H9 (cell line): Measurements from ENCODE around the gene CHL1. TPM values are rescaled to one million over a fixed set of nuclear protein-coding genes. Genes with fewer than 3 reads are reported as not detected.

Source experiments
- DNase-seq: peaks from one replicate; pipeline ENCODE4 v3.0.0-alpha.2; 2017
- H2AFZ ChIP-seq: one replicate; pipeline ENCODE4 v1.6.1; 2013; ENCODE audit warnings: mild to moderate bottlenecking, low read length, control low read depth, moderate library complexity
- H2AK5ac ChIP-seq: 2 replicates; pipeline ENCODE4 v1.6.1; 2013; ENCODE audit warnings: low read length, control low read depth, mixed read lengths; ENCODE audit not compliant: insufficient read length
- H2BK120ac ChIP-seq: one replicate; pipeline ENCODE4 v1.6.1; 2013; ENCODE audit warnings: low read depth, mild to moderate bottlenecking, low read length, control low read depth, inconsistent platforms; ENCODE audit not compliant: poor library complexity, severe bottlenecking
- H2BK12ac ChIP-seq: 2 replicates; pipeline ENCODE4 v1.6.1; 2013; ENCODE audit warnings: low read length, control low read depth, mixed read lengths, low read depth; ENCODE audit not compliant: insufficient read length
- H2BK15ac ChIP-seq: 2 replicates; pipeline ENCODE4 v1.6.1; 2013; ENCODE audit warnings: low read depth, low read length, control low read depth
- H2BK20ac ChIP-seq: one replicate; pipeline ENCODE4 v1.6.1; 2013; ENCODE audit warnings: low read depth, mild to moderate bottlenecking, low read length, control low read depth, inconsistent platforms; ENCODE audit not compliant: poor library complexity, severe bottlenecking
- H2BK5ac ChIP-seq: 2 replicates; pipeline ENCODE4 v1.6.1; 2013; ENCODE audit warnings: low read length, control low read depth, mixed read lengths; ENCODE audit not compliant: insufficient read length
- H3K14ac ChIP-seq: 2 replicates; pipeline ENCODE4 v1.6.1; 2013; ENCODE audit warnings: low read length, control low read depth; ENCODE audit not compliant: insufficient read depth
- H3K18ac ChIP-seq: 2 replicates; pipeline ENCODE4 v1.6.1; 2013; ENCODE audit warnings: low read depth, mild to moderate bottlenecking, mixed read lengths, low read length, control low read depth; ENCODE audit not compliant: insufficient read length
- H3K23ac ChIP-seq: 2 replicates; pipeline ENCODE4 v1.6.1; 2013; ENCODE audit warnings: low read length, control low read depth, mixed read lengths, low read depth; ENCODE audit not compliant: insufficient read length
- H3K23me2 ChIP-seq: 2 replicates; pipeline ENCODE4 v1.6.1; 2013; ENCODE audit warnings: low read depth, mild to moderate bottlenecking, mixed read lengths, low read length, control low read depth; ENCODE audit not compliant: insufficient read length, poor library complexity, severe bottlenecking
- H3K27ac ChIP-seq: 2 replicates; pipeline ENCODE4 v1.5.1; 2013; ENCODE audit warnings: low read length, control low read depth, mixed read lengths, low read depth; ENCODE audit not compliant: insufficient read length
- H3K27me3 ChIP-seq: 2 replicates; pipeline ENCODE4 v1.6.1; 2013; ENCODE audit warnings: low read length, control low read depth, inconsistent platforms; ENCODE audit not compliant: insufficient read depth
- H3K4ac ChIP-seq: 2 replicates; pipeline ENCODE4 v1.6.1; 2013; ENCODE audit warnings: low read depth, mild to moderate bottlenecking, control low read depth, inconsistent platforms, low read length, moderate library complexity
- H3K4me1 ChIP-seq: 2 replicates; pipeline ENCODE4 v1.6.1; 2013; ENCODE audit warnings: low read length, control low read depth, inconsistent platforms; ENCODE audit not compliant: insufficient read depth
- H3K4me2 ChIP-seq: 2 replicates; pipeline ENCODE4 v1.6.1; 2013; ENCODE audit warnings: low read length, control low read depth, mixed read lengths; ENCODE audit not compliant: insufficient read length, insufficient read depth
- H3K56ac ChIP-seq: 2 replicates; pipeline ENCODE4 v1.6.1; 2013; ENCODE audit warnings: low read depth, mild to moderate bottlenecking, mixed read lengths, low read length, control low read depth; ENCODE audit not compliant: insufficient read length
- H3K79me1 ChIP-seq: 2 replicates; pipeline ENCODE4 v1.6.1; 2013; ENCODE audit warnings: low read depth, mild to moderate bottlenecking, moderate library complexity, low read length, control low read depth, inconsistent platforms; ENCODE audit not compliant: insufficient read depth, poor library complexity, severe bottlenecking
- H3K79me2 ChIP-seq: 2 replicates; pipeline ENCODE4 v1.6.1; 2013; ENCODE audit warnings: low read length, control low read depth, inconsistent platforms; ENCODE audit not compliant: insufficient read depth
- H3K9ac ChIP-seq: 2 replicates; pipeline ENCODE4 v1.6.1; 2013; ENCODE audit warnings: low read length, control low read depth, mixed read lengths; ENCODE audit not compliant: insufficient read length; ENCODE audit errors: extremely low read depth
- H3K9me3 ChIP-seq: one replicate; pipeline ENCODE4 v1.6.1; 2013; ENCODE audit warnings: low read depth, low read length, inconsistent platforms; ENCODE audit not compliant: control insufficient read depth
- H3T11ph ChIP-seq: one replicate; pipeline ENCODE4 v1.6.1; 2013; ENCODE audit warnings: mild to moderate bottlenecking, low read length, control low read depth, inconsistent platforms
- H4K20me1 ChIP-seq: one replicate; pipeline ENCODE4 v1.6.1; 2013; ENCODE audit not compliant: control insufficient read depth, insufficient read length, insufficient read depth
- H4K5ac ChIP-seq: 2 replicates; pipeline ENCODE4 v1.6.1; 2013; ENCODE audit warnings: low read depth, mild to moderate bottlenecking, mixed read lengths, low read length, control low read depth; ENCODE audit not compliant: insufficient read length
- H4K8ac ChIP-seq: replicated peaks from 2 replicates; pipeline ENCODE4 v1.6.1; 2013; ENCODE audit warnings: low read length, control low read depth, mixed read lengths, low read depth; ENCODE audit not compliant: insufficient read length
- H4K91ac ChIP-seq: 2 replicates; pipeline ENCODE4 v1.6.1; 2013; ENCODE audit warnings: low read depth, mild to moderate bottlenecking, moderate library complexity, mixed read lengths, low read length, control low read depth; ENCODE audit not compliant: insufficient read length
- H3K27ac Mint-ChIP-seq, 3 experiments: 2 replicates in 2 of 3; 3 replicates in 1 of 3; pipeline ENCODE4 v1.8.0; 2020 to 2021; ENCODE audit warnings: mixed read lengths in 3 of 3, mild to moderate bottlenecking in 1 of 3, moderate library complexity in 1 of 3
- H3K27me3 Mint-ChIP-seq: 2 replicates; pipeline ENCODE4 v1.8.0; 2021; ENCODE audit warnings: low read depth, mild to moderate bottlenecking, moderate library complexity, mixed read lengths
- H3K36me3 Mint-ChIP-seq, 3 experiments: 2 replicates in 2 of 3; 3 replicates in 1 of 3; pipeline ENCODE4 v1.8.0; 2020 to 2021; ENCODE audit warnings: low read depth in 3 of 3, mixed read lengths in 3 of 3; ENCODE audit not compliant: insufficient read depth in 1 of 3
- H3K4me1 Mint-ChIP-seq, 2 experiments: 2 replicates each; pipeline ENCODE4 v1.8.0; 2020; ENCODE audit warnings: mixed read lengths in 2 of 2
- H3K4me3 Mint-ChIP-seq, 2 experiments: 2 replicates in 1 of 2; 3 replicates in 1 of 2; pipeline ENCODE4 v1.8.0; 2020 to 2021; ENCODE audit warnings: mild to moderate bottlenecking in 2 of 2, mixed read lengths in 2 of 2, moderate library complexity in 1 of 2
- H3K9me3 Mint-ChIP-seq, 2 experiments: 2 replicates in 1 of 2; 3 replicates in 1 of 2; pipeline ENCODE4 v1.8.0; 2020; ENCODE audit warnings: mild to moderate bottlenecking in 2 of 2, mixed read lengths in 2 of 2, moderate library complexity in 1 of 2
- CTCF ChIP-seq: fragments of 200-600 bp; sonication (generic); conservative IDR thresholded peaks from 3 replicates; pipeline ENCODE4 v1.8.0; 2021; ENCODE audit warnings: antibody characterized with exemption, mild to moderate bottlenecking
- WGBS: extraction: QIAGEN DNeasy Blood & Tissue Kit; methylation state at CpG from one replicate; pipeline ENCODE4 v1.1.7; 2013; ENCODE audit warnings: missing lambda C conversion rate, low lambda C conversion rate, mixed read lengths; ENCODE audit not compliant: insufficient read length; ENCODE audit errors: extremely low coverage; 5-methylcytosine and 5-hydroxymethylcytosine counted together
- total RNA-seq: library from RNA; stranded (reverse); gene quantifications from 2 replicates; pipeline ENCODE4 v1.2.1, GENCODE V29; 2021

CHL1 gene
- total RNA-seq, 1 experiment from 2014 or later, result not detected

- Histone ChIP-seq H2AK5ac (no peak overlapping the region), H3K4me1 (no peaks in the 10 kb centered on the region; the same call in 1 of the 2 replicates), H4K91ac (no peak overlapping the region), H3K4me2 (no peak overlapping the region), H2BK20ac (no peak overlapping the region), H2BK15ac (no peak overlapping the region), H4K5ac (no peak overlapping the region), H3K4ac (no peak overlapping the region), H3K27me3 (no peaks in the 10 kb centered on the region), H3K56ac (no peak overlapping the region), H2BK120ac (no peak overlapping the region), H3K79me2 (no peaks in the 10 kb centered on the region), H3K79me1 (no peaks in the 10 kb centered on the region), H3K27ac (no peak overlapping the region), H2BK12ac (no peak overlapping the region), H2BK5ac (no peak overlapping the region), H3K14ac (no peak overlapping the region), H3K9me3 (no peaks in the 10 kb centered on the region), H3K23ac (no peak overlapping the region), H3K23me2 (no peaks in the 10 kb centered on the region), H4K20me1 (no peaks in the 10 kb centered on the region), H3K9ac (no peak overlapping the region), H4K8ac (no peak overlapping the region), H2AFZ (no peak overlapping the region), H3K18ac (no peak overlapping the region), H3T11ph (no peak overlapping the region)
- DNase-seq, result no peak
- Mint-ChIP-seq H3K4me3 (no peak overlapping the region), H3K27ac (no peak overlapping the region), H3K9me3 (no peaks in the 10 kb centered on the region), H3K4me1 (peaks cover 0 to 7% of the 10 kb centered on the region in 2 experiments; a peak in 1 of 4 replicates), H3K27me3 (peaks cover 2% of the 10 kb centered on the region; the same call in 1 of the 2 replicates), H3K36me3 (no peaks in the 10 kb centered on the region)
- no CpG with 5 or more reads among the region's 2 CpGs for WGBS
- no peak for TF ChIP-seq CTCF
Observed at GRCh38 chr3:294581-294980, 98.0 kb downstream of the CHL1 start.
